ENCODE data around the gene TUT7.
"Not testable (repeated sequence)": the region's sequence is repeated elsewhere in the genome, so short reads cannot be mapped to it uniquely, and the experiment has no call there.

The TUT7 gene

DNA sequence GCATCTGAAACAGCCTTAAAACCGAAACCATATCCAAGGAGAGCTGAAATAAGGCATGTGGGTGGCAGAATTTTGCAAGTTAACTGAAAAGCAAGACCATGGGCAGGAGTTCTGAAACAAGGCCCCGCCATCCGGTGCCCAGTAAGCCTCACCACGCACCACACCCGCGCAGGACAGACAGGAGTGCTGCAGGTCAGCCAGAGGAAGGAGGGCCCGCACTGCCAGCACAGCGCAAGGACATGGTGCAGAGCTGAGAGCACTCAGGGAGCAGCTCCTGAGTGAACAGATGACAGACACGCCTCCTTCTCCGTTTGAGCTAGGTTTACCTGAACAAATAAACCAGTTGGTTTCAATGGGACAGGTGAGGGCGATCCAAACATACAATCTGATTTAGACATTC is 55.3 kb downstream of the TUT7 start:
- H3K27me3 ChIP-seq (ENCODE audit: low read depth, low read length) = no peaks in the 10 kb centered on the region
- H3K4me1 ChIP-seq (ENCODE audit: low read length) = peaks cover 27% of the 10 kb centered on the region
- no peak overlapping the region for H3K4me3 ChIP-seq (ENCODE audit: low read length)
- H4K20me1 ChIP-seq (ENCODE audit: insufficient read depth, low read length) = no peaks in the 10 kb centered on the region
- H3K27ac ChIP-seq (ENCODE audit: low read length) = no peak overlapping the region
- peaks cover 57% of the 10 kb centered on the region for H3K36me3 ChIP-seq (replicated peaks; ENCODE audit: low read depth, low read length)
- no peak overlapping the region for H3K4me2 ChIP-seq (ENCODE audit: low read length)
- TF ChIP-seq, protein P1, sequence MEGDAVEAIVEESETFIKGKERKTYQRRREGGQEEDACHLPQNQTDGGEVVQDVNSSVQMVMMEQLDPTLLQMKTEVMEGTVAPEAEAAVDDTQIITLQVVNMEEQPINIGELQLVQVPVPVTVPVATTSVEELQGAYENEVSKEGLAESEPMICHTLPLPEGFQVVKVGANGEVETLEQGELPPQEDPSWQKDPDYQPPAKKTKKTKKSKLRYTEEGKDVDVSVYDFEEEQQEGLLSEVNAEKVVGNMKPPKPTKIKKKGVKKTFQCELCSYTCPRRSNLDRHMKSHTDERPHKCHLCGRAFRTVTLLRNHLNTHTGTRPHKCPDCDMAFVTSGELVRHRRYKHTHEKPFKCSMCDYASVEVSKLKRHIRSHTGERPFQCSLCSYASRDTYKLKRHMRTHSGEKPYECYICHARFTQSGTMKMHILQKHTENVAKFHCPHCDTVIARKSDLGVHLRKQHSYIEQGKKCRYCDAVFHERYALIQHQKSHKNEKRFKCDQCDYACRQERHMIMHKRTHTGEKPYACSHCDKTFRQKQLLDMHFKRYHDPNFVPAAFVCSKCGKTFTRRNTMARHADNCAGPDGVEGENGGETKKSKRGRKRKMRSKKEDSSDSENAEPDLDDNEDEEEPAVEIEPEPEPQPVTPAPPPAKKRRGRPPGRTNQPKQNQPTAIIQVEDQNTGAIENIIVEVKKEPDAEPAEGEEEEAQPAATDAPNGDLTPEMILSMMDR (IDR thresholded peaks at IDR 0.05; ENCODE audit: low read depth, low read length) = no peak
- no peak for TF ChIP-seq EZH2phosphoT487 (IDR thresholded peaks at IDR 0.05; ENCODE audit: low read depth)
- no peaks in the 10 kb centered on the region for H3K79me2 ChIP-seq (ENCODE audit: low read length)
- no peak overlapping the region for H3K9ac ChIP-seq (ENCODE audit: low read length)
- no peak overlapping the region for H2AFZ ChIP-seq (ENCODE audit: low read depth, low read length)
- H3K9me3 ChIP-seq (ENCODE audit: insufficient read depth, low read length) = no peaks in the 10 kb centered on the region

DNA sequence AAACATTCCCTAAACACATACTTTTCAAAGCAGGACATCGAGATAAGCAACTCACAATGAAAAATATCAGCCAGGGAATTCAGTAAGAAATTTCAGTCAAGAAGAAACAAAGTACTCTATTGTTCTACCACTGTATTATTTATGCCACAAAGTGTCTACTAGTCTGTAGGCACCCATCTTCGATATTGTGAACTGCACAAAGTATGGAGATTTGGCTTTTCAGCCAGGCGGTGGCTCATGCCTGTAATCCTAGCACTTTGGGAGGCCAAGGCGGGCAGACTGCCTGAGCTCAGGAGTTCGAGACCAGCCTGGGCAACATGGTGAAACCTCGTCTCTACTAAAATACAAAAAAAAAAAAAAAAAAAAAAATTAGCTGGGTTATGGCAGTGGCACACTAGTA is 63.9 kb downstream of the TUT7 start:
- not testable (repeated sequence) for H3K4me3 ChIP-seq (ENCODE audit: low read length); H3K27me3 ChIP-seq (ENCODE audit: low read depth, low read length); H2AFZ ChIP-seq (ENCODE audit: low read depth, low read length); H3K9ac ChIP-seq (ENCODE audit: low read length); H3K79me2 ChIP-seq (ENCODE audit: low read length); H3K9me3 ChIP-seq (ENCODE audit: insufficient read depth, low read length); H3K4me2 ChIP-seq (ENCODE audit: low read length); H3K27ac ChIP-seq (ENCODE audit: low read length); H4K20me1 ChIP-seq (ENCODE audit: insufficient read depth, low read length)
- peaks cover 14% of the 10 kb centered on the region for H3K36me3 ChIP-seq (replicated peaks; ENCODE audit: low read depth, low read length)
- H3K4me1 ChIP-seq (ENCODE audit: low read length) = peaks cover 41% of the 10 kb centered on the region

DNA sequence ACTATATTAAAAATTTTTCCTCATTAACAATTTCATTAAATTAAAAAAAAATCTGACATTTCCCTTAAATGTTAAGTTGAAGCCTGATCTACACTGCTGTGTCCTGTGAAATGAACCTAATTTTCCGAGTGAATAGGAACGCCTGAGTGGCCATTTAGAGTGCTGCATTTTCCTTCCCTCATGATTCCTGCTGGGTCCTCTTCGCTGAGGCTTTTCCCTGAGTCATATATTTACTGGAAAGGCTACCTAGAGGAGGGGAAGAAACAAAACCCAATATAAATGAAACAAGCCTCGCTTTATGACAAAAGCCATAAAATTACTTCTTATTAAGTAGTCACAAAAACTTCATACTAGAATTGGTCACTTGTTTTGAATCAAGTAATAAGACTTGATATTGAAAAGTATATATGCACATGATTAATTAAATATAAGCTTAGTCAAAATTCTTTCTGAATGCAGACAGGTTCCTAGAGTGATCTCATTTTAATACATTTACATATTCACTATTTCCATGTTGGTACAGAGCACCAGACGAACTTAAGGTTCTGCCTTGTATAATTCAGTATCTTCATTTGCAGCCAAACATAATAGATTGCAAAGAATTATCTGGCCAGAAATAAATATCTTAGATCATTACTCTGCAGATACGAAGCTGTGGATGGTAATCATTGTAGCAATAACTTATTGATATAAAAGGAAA is 65.6 kb downstream of the TUT7 start:
- Histone ChIP-seq H2AFZ (ENCODE audit: low read depth, low read length) (no peak overlapping the region), H3K4me2 (ENCODE audit: low read length) (no peak overlapping the region), H3K4me3 (ENCODE audit: low read length) (no peak overlapping the region), H3K79me2 (ENCODE audit: low read length) (no peaks in the 10 kb centered on the region), H4K20me1 (ENCODE audit: insufficient read depth, low read length) (no peaks in the 10 kb centered on the region), H3K27ac (ENCODE audit: low read length) (no peak overlapping the region), H3K27me3 (ENCODE audit: low read depth, low read length) (no peaks in the 10 kb centered on the region), H3K4me1 (ENCODE audit: low read length) (peaks cover 55% of the 10 kb centered on the region), H3K9ac (ENCODE audit: low read length) (no peak overlapping the region), H3K36me3 (replicated peaks; ENCODE audit: low read depth, low read length) (peaks cover 13% of the 10 kb centered on the region), H3K9me3 (ENCODE audit: insufficient read depth, low read length) (no peaks in the 10 kb centered on the region)
- no peak for TF ChIP-seq EZH2phosphoT487 (IDR thresholded peaks at IDR 0.05; ENCODE audit: low read depth)
- TF ChIP-seq, protein P1 (IDR thresholded peaks at IDR 0.05; ENCODE audit: low read depth, low read length) = no peak

DNA sequence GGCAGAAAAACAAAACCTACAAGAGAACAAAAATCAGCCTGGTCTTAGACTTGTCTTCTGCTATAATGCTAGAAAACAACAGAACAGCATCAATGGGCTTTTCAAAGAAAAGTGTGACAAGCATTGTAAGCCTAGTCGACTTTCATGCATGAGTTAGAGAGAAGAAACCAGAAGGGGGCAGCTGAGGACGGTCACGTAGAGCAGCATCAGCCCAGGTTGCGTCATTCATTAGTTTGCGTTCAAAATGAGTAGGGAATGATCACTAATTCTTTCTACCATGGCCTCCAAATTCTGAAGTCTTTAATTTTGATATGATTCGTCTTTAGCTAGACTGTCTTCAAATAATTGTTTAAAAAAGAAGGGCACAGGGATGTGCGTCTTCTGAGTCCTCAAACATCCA is 67.2 kb downstream of the TUT7 start:
- Histone ChIP-seq H3K27me3 (ENCODE audit: low read depth, low read length) (no peaks in the 10 kb centered on the region), H3K4me1 (ENCODE audit: low read length) (peaks cover 63% of the 10 kb centered on the region), H3K9me3 (ENCODE audit: insufficient read depth, low read length) (no peaks in the 10 kb centered on the region), H3K36me3 (replicated peaks; ENCODE audit: low read depth, low read length) (peaks cover 9% of the 10 kb centered on the region), H3K27ac (ENCODE audit: low read length) (peak overlapping the region; percentile 58), H3K9ac (ENCODE audit: low read length) (peak overlapping the region; percentile 8; the same call in 1 of the 2 replicates), H3K79me2 (ENCODE audit: low read length) (peaks cover under 1% of the 10 kb centered on the region; the same call in 1 of the 2 replicates), H3K4me3 (ENCODE audit: low read length) (0 out of 2 replicates have a peak overlapping the region, but pooled peaks have one; percentile 0), H3K4me2 (ENCODE audit: low read length) (peak overlapping the region; percentile 33), H4K20me1 (ENCODE audit: insufficient read depth, low read length) (no peaks in the 10 kb centered on the region), H2AFZ (ENCODE audit: low read depth, low read length) (no peak overlapping the region)
- TF ChIP-seq, protein P1 (IDR thresholded peaks at IDR 0.05; ENCODE audit: low read depth, low read length) = peak; percentile 68
- TF ChIP-seq EZH2phosphoT487 (IDR thresholded peaks at IDR 0.05; ENCODE audit: low read depth) = no peak

All from OCI-LY3 (cell line).